Dermis microvascular lymphatic vessel endothelial cell (primary cell): ENCODE measurements around the gene OSER1. TPM values are rescaled to one million over a fixed set of nuclear protein-coding genes. Genes with fewer than 3 reads are reported as not detected.
"Not testable (repeated sequence)": the region's sequence is repeated elsewhere in the genome, so short reads cannot be mapped to it uniquely, and the experiment has no call there.

Experiments used
- DNase-seq, 2 donors: peaks; one replicate each; pipeline versions ENCODE4 v3.0.0 to v3.0.0-alpha.2; 2010; ENCODE audit warnings: low read depth in 2 of 2
- total RNA-seq: library from RNA; depleted of rRNA; stranded (reverse); fragments of >200 nt; gene quantifications from 2 replicates; pipeline ENCODE4 v1.2.1, GENCODE V29; 2014

The OSER1 gene
- total RNA-seq: 34.1 and 36.9 TPM in 2 replicates

DNA sequence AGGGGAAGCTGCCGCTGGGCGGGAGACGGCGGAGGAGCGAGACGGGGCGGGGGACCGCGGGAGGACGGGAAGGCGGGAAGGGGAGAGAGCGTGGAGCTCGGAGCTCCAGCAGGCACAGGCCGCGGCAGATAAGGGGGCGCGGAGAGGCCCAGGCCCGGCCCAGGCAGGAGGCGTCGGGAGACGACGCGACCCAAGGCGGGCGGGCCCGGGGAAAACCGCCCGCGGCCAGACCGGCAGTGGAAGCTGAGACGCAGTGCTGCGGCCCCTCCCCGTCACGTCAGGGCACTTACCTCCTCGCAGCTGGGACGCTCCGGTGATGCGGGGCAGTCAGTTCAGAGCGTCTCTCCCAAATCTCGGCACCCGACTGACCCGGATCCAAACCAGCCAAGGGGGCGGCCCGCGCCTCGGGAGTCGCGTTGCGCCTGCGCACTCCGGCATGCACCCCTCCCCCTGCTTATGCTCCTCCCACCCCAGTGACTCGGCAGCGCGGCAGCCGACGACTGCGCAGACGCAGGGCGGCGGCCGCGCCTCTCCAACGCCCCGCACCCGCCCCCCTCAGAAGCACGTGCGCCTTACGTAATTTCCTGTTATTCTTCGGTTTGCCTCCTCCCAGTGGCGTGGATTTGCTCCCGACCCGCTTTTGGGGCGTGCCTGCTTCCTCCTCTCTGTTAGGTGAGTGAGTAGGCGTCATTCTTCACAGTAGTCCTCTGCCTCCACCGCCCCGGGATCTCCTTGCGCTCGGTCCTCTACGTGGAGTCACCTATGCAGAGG, at the start of gene OSER1:
TSS of gene OSER1 (minus strand) at position 366 of the 771 bp plus-strand sequence. CDS start 3,814 bp downstream, outside the sequence.
- peak; percentile 92 to 98 for DNase-seq

DNA sequence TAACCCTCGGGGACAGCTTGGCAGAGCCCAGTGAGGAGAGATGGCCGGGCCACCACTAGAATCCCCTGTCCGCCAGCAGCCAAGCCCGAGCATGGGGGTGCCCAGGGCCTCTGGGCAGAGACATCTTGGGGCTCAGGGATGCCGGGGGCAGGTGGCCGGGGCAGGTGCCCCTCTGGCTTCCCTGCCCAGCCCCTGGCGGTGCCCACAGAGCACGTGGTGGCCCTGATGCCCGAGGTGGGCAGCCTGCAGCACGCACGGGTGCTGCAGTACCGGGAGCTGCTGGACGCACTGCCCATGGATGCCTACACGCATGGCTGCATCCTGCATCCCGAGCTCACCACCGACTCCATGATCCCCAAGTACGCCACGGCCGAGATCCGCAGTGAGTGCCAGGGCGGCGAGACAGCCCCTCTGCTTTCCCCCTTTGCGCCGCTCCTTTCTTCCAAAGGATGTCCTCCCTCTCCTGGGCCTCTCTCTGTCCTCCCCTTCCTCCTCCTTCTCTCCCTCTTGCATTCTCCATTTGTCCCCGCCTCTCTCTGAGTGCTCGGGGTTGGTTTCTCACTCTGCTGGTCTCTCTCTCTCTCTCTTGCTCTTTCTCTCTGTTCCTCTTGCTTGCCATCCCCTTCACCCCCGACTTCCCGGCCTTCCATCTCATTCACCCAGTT, 47.8 kb upstream of the OSER1 start:
- DNase-seq: no peak

DNA sequence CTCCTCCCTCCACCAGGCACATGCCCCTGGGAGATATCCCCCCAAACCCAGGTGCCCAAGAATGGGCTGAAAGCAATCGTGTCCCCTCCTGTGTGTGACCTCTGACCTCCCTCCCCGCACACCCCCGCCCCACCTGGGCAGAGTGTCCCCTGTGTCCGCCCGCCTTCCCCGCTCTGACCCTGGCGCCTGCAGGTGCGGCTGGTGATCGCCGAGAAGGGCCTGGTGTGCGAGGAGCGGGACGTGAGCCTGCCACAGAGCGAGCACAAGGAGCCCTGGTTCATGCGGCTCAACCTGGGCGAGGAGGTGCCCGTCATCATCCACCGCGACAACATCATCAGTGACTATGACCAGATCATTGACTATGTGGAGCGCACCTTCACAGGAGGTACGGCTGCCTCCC, 46.4 kb upstream of the OSER1 start:
- DNase-seq: no peak

DNA sequence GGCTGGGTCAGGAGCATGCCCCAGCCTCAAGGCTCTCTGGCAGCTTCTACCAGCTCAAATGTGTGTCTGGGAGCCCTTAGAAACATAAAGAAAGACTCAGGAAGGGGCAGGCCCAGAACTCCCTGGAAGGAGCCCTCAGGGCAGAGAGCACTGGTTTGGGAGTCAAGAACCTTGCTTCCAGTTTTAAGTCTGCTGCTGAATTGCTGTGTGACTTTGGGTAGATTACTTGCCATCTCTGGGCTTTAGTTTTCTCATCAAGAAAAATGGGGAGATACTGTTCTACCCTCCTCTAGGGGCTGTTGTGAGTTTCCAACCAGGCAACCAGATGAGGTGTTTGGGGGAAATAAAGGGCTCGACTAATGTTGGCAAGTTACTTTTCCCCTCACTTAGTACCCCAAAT, 45.4 kb upstream of the OSER1 start:
- no peak for DNase-seq

- no peak for DNase-seq
Measured at GRCh38 chr20:44254073-44254472, 43.5 kb upstream of the OSER1 start.

DNA sequence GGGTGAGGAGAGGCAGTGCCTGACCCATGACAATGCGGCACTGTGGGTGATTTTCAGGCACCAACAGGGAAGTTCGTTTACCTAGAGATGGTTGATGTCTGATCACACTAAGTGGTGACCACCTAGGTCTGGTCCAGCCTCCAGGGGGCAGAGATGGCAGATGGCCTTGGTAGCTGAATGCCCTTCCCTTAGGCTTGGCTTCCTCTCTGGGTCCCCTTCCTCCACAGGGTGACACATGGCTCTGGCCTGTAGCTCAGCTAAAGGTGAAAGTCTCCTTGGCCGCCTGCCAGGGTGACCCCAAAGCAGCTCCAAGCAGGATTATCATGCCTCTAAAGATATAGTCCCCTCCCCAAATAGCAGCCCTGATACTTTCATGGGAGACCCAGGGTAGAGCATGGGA, 43.0 kb upstream of the OSER1 start:
- no peak for DNase-seq

- DNase-seq: no peak
Measured at GRCh38 chr20:44251284-44251683, 40.7 kb upstream of the OSER1 start.

- no peak for DNase-seq
Measured at GRCh38 chr20:44248410-44248759, 37.8 kb upstream of the OSER1 start.

DNA sequence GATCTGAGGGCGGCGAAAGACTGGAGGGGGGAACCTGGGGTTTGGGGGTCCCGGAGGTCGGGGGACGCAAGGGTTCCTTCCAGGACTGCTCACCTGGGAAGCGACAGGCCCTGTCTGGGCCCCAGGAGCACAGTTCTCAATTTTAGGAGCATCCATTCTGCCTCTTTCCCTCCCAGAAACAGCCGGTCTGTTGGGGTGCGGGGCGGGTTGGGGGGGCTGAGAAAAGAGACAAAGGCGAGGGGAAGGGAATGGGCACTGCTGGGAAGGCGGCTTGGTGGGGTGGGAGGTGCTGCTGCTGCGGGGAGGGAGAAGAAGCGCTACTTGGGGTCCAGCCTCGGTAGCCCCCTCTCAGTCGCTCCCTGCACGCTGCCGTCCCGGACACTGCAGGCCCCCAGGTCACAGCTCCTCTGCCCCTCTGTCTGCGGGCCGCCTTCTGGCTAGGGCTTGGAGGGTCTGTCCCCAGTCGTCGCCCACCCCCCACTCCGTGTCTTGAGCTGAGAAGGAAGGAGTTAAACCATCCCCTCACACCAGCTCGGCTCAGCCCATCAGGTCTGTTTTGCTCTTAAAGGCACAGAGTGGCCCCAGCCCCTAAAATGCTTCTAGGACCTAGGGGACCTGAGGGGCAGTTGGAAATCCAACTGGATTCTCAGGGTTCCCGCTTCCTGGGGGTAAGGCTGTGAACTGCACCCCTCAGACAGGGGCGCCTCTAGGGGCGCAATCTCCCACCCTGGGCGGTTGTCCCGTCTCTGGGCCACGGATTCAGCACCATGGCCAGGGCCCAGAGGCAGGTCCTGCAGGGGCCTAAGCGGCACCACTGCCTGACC, 37.2 kb upstream of the OSER1 start:
- peak in 1 of 2 donors; percentile 39 for DNase-seq

- DNase-seq: no peak
Measured at GRCh38 chr20:44247131-44247571, 36.6 kb upstream of the OSER1 start, which contains the start of gene GDAP1L1. Gene GDAP1L1 (plus strand): TSS chr20:44247308. CDS start chr20:44247335, 27 bp downstream.

- DNase-seq: no peak
Measured at GRCh38 chr20:44245977-44246376, 35.4 kb upstream of the OSER1 start.

DNA sequence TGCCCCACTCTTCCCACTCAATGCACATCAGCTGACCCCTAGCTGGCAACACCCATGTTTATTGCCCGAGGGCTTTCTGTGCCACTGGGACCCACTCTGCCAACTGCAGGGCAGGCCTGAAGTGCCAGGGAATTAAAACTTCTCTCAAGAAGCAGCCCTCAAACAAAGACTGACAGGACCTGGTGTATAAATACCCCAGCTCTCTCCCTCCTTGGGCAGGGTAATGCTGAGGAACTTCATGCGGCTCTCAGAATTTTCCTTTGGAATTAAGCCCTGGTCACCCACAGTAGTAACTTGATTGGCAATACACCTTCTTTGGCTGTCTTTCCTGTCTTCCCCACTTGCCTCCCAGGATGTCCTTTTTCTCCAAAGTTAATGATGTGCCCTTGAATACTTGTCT, 31.2 kb upstream of the OSER1 start:
- DNase-seq: no peak

DNA sequence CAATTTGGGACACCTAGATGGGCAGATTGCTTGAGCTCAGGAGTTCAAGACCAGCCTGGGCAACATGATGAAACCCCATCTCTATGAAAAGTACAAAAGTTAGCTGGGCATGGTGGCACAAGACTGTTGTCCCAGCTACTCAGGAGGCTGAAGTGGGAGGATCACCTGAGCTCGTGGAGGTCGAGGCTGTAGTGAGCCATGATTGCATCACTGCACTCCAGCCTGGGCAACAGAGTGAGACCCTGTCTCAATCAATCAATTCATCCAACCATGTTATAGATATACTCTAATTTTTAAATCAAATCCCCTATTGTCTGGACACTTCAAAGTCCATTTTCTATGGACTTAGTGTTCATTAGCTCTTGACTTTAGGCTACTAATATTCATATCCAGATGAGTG, 26.3 kb upstream of the OSER1 start:
- not testable (repeated sequence) for DNase-seq

GRCh38 chr20:44235702-44236101, 25.1 kb upstream of the OSER1 start:
- no peak for DNase-seq

DNA sequence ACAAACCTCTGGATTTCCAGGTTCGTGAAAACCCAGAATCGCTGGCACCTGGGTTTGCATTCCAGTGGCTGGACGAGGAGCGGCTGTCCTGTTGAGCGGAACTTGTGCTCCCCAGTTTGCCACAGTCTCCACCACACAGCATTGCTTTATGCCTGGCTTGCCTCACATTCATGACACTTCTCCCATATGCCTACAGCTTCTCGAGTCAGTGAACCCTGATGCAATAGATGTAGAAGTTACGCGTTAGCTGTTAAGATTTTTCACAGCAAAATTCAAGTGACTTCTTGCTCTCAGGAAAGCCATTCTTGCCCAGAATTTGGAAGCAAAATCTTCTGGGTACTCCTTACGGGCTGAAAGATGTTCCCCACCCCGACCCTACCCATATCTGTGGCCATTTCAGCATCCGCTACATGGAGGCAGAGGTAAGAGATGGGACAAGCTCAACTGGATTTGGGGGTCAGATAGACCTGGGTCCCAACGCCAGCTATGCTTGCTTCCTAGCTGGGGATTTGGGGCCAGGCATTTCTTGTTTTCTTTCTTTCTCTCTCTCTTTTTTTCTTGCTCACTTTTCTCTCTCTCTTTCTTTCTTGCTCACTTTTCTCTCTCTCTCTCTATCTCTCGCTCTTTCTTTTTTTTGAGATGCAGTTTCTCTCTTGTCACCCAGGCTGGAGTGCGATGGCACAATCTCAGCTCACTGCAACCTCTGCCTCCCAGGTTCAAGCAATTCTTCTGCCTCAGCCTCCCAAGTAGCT, 24.2 kb upstream of the OSER1 start:
- DNase-seq: no peak

DNA sequence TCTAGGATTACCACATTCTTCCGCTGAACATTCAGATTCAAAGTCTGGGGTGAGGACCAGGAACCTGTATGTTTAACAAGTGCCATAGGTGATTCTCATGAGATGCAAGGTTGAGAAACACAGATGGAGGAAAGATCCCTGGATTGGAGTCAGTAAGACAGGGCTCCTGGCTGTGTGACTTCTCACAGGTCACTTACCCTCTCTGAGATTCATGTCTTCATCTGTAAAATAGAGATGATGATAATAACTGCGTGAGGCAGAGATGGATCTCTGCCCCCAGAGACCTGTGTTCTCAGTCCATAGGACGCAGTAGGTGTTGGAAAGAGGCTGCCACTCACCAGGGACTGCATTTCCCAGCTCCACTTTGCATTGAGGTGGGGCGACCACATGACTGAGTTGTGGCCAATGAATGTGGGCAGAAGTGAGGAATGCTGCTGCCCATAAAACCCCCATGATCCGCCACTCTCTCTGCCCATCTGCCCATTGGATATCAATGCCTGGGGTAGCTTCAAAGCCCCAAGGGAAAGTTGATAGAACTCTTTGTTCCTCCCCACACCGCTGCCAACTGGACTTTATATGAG, 23.0 kb upstream of the OSER1 start:
- no peak for DNase-seq

- not testable (repeated sequence) for DNase-seq
Measured at GRCh38 chr20:44232469-44232856, 21.9 kb upstream of the OSER1 start.

GRCh38 chr20:44231713-44232468, 21.3 kb upstream of the OSER1 start:
- DNase-seq: no peak

DNA sequence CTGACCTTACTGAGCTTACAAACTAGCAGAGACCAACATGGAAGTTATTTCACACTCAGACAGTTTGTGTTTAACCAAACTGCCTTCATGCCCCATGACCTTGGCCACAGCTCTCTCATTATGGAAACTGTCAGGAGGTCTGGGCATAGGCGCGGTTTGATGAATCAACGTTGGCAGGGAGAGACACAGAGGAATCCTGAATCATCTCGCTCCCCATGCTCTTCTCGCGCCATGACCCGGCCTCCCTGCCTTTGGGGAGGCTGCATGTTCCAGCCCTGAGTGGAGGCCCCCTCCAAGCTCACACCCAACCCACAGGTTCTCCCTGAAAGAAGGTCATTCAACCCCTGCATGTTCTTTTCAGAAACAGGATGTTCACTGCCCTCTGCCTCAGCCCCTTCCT, 20.6 kb upstream of the OSER1 start:
- no peak for DNase-seq
